Chondrocyte (in vitro differentiated cells): Measurements from ENCODE around the gene EIF2B4. TPM values are rescaled to one million over a fixed set of nuclear protein-coding genes. Genes with fewer than 3 reads are reported as not detected.
"Not testable (repeated sequence)": the region's sequence is repeated elsewhere in the genome, so short reads cannot be mapped to it uniquely, and the experiment has no call there.

Source experiments
- DNase-seq: peaks from one replicate; pipeline ENCODE4 v3.0.0; 2021; ENCODE audit warnings: mixed read lengths, low spot score
- H3K27ac Mint-ChIP-seq: one replicate; pipeline ENCODE4 v1.8.0; 2021; ENCODE audit warnings: mild to moderate bottlenecking, moderate library complexity, mixed read lengths; ENCODE audit not compliant: unreplicated experiment
- H3K27me3 Mint-ChIP-seq: 2 replicates; pipeline ENCODE4 v1.8.0; 2021; ENCODE audit warnings: low read depth, mixed read lengths
- H3K36me3 Mint-ChIP-seq: 2 replicates; pipeline ENCODE4 v1.8.0; 2021; ENCODE audit warnings: low read depth, mixed read lengths
- H3K4me1 Mint-ChIP-seq: 2 replicates; pipeline ENCODE4 v1.8.0; 2021; ENCODE audit warnings: low read depth, mild to moderate bottlenecking, mixed read lengths
- H3K4me3 Mint-ChIP-seq: one replicate; pipeline ENCODE4 v1.8.0; 2021; ENCODE audit warnings: mild to moderate bottlenecking, moderate library complexity, mixed read lengths; ENCODE audit not compliant: unreplicated experiment
- H3K9me3 Mint-ChIP-seq: 2 replicates; pipeline ENCODE4 v1.8.0; 2021; ENCODE audit warnings: low read depth, mixed read lengths
- CTCF ChIP-seq: fragments of 200-600 bp; sonication (generic); IDR thresholded peaks from 2 replicates; pipeline ENCODE4 v1.5.0; 2021; ENCODE audit warnings: antibody characterized with exemption, mild to moderate bottlenecking, moderate library complexity
- total RNA-seq: library from RNA; stranded (reverse); gene quantifications from 3 replicates; pipeline ENCODE4 v1.2.1, GENCODE V29; 2021

EIF2B4 gene
- total RNA-seq, 1 donor from 2014 or later, result 46.2 TPM

DNA sequence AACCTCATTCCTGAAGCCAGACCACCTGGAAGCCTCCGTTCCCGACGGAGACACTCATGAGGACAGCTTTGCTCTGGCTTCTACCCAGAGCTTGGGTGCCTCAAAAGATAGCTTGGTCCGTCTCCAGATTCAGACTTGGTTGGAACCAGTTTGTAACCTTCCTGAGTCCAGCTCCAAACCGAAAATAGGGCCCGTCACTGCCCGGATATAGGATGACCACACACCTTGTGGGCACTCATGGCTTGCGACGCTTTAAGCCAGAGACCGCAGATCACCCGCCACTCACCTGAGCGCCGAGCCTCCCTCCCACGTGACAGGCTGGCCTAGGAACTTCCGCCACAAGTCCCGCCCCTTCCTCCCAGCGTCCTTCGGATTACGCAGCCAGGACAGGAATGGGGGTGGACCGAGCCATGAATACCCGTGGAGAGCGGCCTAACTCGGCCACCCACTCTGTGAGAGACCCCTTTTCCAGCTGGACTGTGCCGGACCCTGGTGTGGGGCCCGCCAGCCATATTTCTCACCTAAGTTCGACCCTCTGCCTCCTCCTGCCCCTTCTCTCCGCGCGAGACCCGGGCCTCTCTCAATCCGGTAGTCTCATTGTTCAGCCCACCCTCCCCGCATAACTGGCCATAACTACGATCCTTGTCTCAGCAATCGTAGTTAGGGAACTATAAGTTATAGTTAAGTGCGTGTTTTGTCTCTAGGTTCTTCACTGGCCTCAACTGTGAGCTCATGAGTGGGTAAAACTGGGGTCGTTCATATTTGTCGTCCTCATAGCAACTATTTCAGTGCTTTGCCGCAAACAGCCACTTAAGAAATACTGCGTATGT is 47.2 kb downstream of the EIF2B4 start, which contains the start of gene MPV17:
MPV17 (minus strand) TSS at position 332 of the 830 bp plus-strand sequence. CDS start 580 bp downstream, outside the sequence.
- DNase-seq, result peak; percentile 93
- no peak for TF ChIP-seq CTCF
- Mint-ChIP-seq H3K9me3 (no peaks in the 10 kb centered on the region), H3K4me1 (peaks cover 33% of the 10 kb centered on the region), H3K4me3 (peak within 1 kb of the TSS; percentile 87), H3K27ac (peak within 1 kb of the TSS; percentile 99), H3K27me3 (no peaks in the 10 kb centered on the region), H3K36me3 (peaks cover 14% of the 10 kb centered on the region)

DNA sequence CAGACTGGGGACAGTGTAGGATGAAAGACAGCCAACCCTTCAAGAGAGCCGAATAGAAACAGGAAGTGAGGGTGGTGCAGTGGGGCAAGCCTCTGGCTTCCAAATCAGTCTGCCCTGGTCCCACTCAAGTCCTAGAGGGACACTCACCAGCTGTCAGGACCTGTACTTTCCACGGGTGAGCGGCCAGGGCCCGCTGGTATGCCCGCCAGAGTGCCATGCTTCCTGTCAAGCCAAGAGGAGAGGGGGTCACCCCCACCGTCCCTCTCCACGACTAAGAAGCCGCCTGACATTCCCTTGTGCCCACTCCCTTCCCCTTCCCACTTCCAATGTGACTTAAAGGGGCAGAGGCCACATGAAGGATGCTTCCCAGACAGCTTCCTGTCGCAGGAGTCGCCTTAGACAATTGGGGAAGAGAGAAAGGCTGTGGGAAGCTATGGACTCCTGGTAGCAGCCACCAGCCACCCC is 47.8 kb downstream of the EIF2B4 start:
- Mint-ChIP-seq H3K4me1 (peaks cover 33% of the 10 kb centered on the region), H3K27ac (peak overlapping the region; percentile 99), H3K36me3 (peaks cover 13% of the 10 kb centered on the region), H3K9me3 (no peaks in the 10 kb centered on the region), H3K27me3 (no peaks in the 10 kb centered on the region), H3K4me3 (peak overlapping the region; percentile 87)
- no peak for DNase-seq
- TF ChIP-seq CTCF, result no peak

GRCh38 chr2:27320958-27321543 is 49.1 kb downstream of the EIF2B4 start:
- Mint-ChIP-seq H3K36me3 (peaks cover 2% of the 10 kb centered on the region), H3K27ac (peak overlapping the region; percentile 93), H3K4me3 (no peak overlapping the region), H3K9me3 (no peaks in the 10 kb centered on the region), H3K4me1 (peaks cover 33% of the 10 kb centered on the region), H3K27me3 (no peaks in the 10 kb centered on the region)
- peak; percentile 76 for TF ChIP-seq CTCF
- no peak for DNase-seq

DNA sequence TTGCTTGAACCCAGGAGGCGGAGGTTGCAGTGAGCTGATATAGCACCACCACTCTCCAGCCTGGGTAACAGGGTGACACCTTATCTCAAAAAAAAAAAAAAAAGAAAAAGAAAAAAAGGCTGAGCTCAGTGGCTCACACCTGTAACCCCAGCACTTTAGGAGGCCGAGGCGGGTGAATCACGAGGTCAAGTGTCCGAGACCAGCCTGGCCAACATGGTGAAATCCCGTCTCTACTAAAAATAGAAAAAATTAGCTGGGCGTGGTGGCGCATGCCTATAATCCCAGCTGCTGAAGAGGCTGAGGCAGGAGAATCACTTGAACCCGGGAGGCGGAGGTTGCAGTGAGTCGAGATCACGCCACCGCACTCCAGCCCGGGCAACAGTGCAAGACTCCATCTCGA is 50.3 kb downstream of the EIF2B4 start:
- H3K9me3 Mint-ChIP-seq, DNase-seq, H3K4me3 Mint-ChIP-seq, H3K36me3 Mint-ChIP-seq, H3K27ac Mint-ChIP-seq, H3K27me3 Mint-ChIP-seq: not testable (repeated sequence)
- peaks cover 33% of the 10 kb centered on the region for H3K4me1 Mint-ChIP-seq

DNA sequence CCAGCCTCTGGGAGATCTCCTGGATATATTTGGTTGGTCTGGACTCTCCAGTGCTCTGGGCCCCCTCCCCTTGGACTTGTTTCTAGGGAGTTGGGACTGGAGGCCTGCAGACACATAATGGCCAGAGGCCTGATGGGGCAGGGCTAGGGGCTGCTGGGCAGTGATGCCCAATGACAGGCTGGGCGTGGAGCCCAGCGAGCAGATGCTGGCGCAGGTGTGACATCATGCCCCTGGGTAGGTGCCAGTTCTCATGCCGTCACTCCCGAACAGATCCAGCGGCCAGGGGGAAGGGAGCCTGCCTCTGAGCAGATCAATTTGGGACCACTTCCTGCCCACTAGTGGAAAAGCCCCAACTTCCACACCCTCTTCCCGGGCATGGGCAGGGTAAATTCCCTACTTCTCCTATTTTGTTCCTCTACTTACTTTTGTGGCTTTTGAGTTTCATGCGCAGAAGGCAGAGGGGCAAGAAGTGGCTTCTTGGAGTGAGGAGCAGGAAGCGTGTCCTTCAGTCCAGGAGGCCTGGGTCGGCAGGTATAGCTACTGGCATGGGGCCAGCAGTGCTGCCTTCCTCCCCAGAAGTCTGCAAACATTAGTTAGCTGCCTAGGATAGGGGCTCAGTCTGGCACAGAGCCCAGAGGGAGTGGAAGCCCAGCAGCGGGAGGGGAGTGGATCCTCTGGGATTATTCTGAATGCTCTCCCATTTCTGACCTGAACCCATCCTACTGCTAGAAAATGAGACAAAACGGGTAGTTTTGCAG is 53.3 kb downstream of the EIF2B4 start:
- Mint-ChIP-seq H3K27me3 (no peaks in the 10 kb centered on the region), H3K27ac (no peak overlapping the region), H3K9me3 (no peaks in the 10 kb centered on the region), H3K4me1 (peaks cover 15% of the 10 kb centered on the region), H3K4me3 (no peak overlapping the region), H3K36me3 (peaks cover 2% of the 10 kb centered on the region)
- no peak for TF ChIP-seq CTCF
- no peak for DNase-seq
